B cell (primary cell): Measurements from ENCODE around the gene TANC1. TPM values are rescaled to one million over a fixed set of nuclear protein-coding genes. Genes with fewer than 3 reads are reported as not detected.

ENCODE experiments used
- ATAC-seq: fragments of 200-7000 bp; cut with Tn5 transposase; one replicate; pipeline ENCODE4 v1.10.0; 2021; ENCODE audit warnings: low read depth, mild to moderate bottlenecking, moderate number of reproducible peaks, moderate library complexity
- CTCF ChIA-PET: fragments of 350-600 bp; sonication (Branson Sonifier 250); formaldehyde crosslinking; loops from one replicate; lab custom pipeline; 2021; ENCODE audit warnings: antibody characterized with exemption, inconsistent platforms; lab: Charles Lee
- POLR2A ChIA-PET: fragments of 350-600 bp; sonication (Branson Sonifier 250); formaldehyde crosslinking; loops from one replicate; lab custom pipeline; 2021; ENCODE audit warnings: antibody characterized with exemption; lab: Charles Lee
- DNase-seq: peaks from one replicate; pipeline ENCODE4 v3.0.0; 2013
- H2AFZ ChIP-seq: 2 replicates; pipeline ENCODE4 v1.6.1; 2012; ENCODE audit warnings: mild to moderate bottlenecking, low read depth, low read length; ENCODE audit not compliant: insufficient read depth, poor library complexity, severe bottlenecking
- H3K27ac ChIP-seq, 2 donors: 1 replicate in 1 of 2; 2 replicates in 1 of 2; pipeline ENCODE4 v1.5.1; 2012 to 2013; ENCODE audit warnings: low read length in 2 of 2, mild to moderate bottlenecking in 2 of 2, moderate library complexity in 1 of 2
- H3K27me3 ChIP-seq, 4 experiments: fragments of 200-600 bp in 1 of 4; sonication (generic) in 1 of 4; replicated peaks in 1 of 4; 1 replicate in 2 of 4; 2 replicates in 2 of 4; pipeline versions ENCODE4 v1.6.1 to v1.7.0; 2013 to 2016; ENCODE audit warnings: low read length in 3 of 4, mild to moderate bottlenecking in 2 of 4, mixed read lengths in 1 of 4, moderate library complexity in 1 of 4; ENCODE audit not compliant: insufficient read depth in 4 of 4, control insufficient read depth in 3 of 4; ENCODE audit errors: control extremely low read depth in 1 of 4
- H3K36me3 ChIP-seq, 2 experiments: replicated peaks in 1 of 2; 1 replicate in 1 of 2; 2 replicates in 1 of 2; pipeline versions ENCODE4 v1.6.1 to v1.7.1; 2013; ENCODE audit warnings: low read length in 1 of 2; ENCODE audit not compliant: insufficient read depth in 2 of 2, control insufficient read depth in 1 of 2; ENCODE audit errors: control extremely low read depth in 1 of 2, extremely low read depth in 1 of 2
- H3K4me1 ChIP-seq, 2 donors: fragments of 200-600 bp in 1 of 2; sonication (generic) in 1 of 2; 1 replicate in 1 of 2; 2 replicates in 1 of 2; pipeline versions ENCODE4 v1.5.1 to v1.6.1; 2013 to 2017; ENCODE audit warnings: low read length in 2 of 2; ENCODE audit not compliant: control insufficient read depth in 2 of 2, insufficient read depth in 2 of 2
- H3K4me2 ChIP-seq: replicated peaks from 2 replicates; pipeline ENCODE3; 2012; ENCODE audit warnings: mild to moderate bottlenecking, low read depth, low read length; ENCODE audit not compliant: poor library complexity, severe bottlenecking
- H3K4me3 ChIP-seq, 5 experiments: fragments of 200-600 bp in 1 of 5; sonication (generic) in 1 of 5; 1 replicate in 3 of 5; 2 replicates in 2 of 5; pipeline versions ENCODE4 v1.5.1 to v1.7.0; 2011 to 2016; ENCODE audit warnings: low read length in 4 of 5, mild to moderate bottlenecking in 4 of 5, low read depth in 2 of 5, control low read depth in 1 of 5, moderate library complexity in 1 of 5; ENCODE audit not compliant: insufficient read depth in 1 of 5; ENCODE audit errors: control extremely low read depth in 1 of 5, extremely low read depth in 1 of 5
- H3K79me2 ChIP-seq: fragments of 200-600 bp; sonication (generic); one replicate; pipeline ENCODE4 v1.6.0; 2016; ENCODE audit warnings: low read length; ENCODE audit not compliant: control insufficient read depth, insufficient read depth
- H3K9ac ChIP-seq: fragments of 200-600 bp; sonication (generic); 2 replicates; pipeline ENCODE4 v1.6.1; 2017; ENCODE audit warnings: mild to moderate bottlenecking, low read length, moderate library complexity
- H3K9me3 ChIP-seq, 3 donors: one replicate each; pipeline versions ENCODE4 v1.6.1 to v1.7.1; 2013; ENCODE audit warnings: low read length in 2 of 3; ENCODE audit not compliant: control insufficient read depth in 2 of 3, insufficient read depth in 1 of 3; ENCODE audit errors: control extremely low read depth in 1 of 3
- H4K20me1 ChIP-seq: 2 replicates; pipeline ENCODE4 v1.6.0; 2012; ENCODE audit warnings: mild to moderate bottlenecking, low read length; ENCODE audit not compliant: insufficient read depth, control insufficient read depth, poor library complexity, severe bottlenecking
- H3K27ac Mint-ChIP-seq: one replicate; pipeline ENCODE4 v1.8.0; 2021; ENCODE audit warnings: mixed read lengths
- H3K27me3 Mint-ChIP-seq: one replicate; pipeline ENCODE4 v1.8.0; 2021; ENCODE audit warnings: mixed read lengths
- H3K4me1 Mint-ChIP-seq: one replicate; pipeline ENCODE4 v1.8.0; 2021; ENCODE audit warnings: mixed read lengths
- H3K4me3 Mint-ChIP-seq: one replicate; pipeline ENCODE4 v1.8.0; 2021; ENCODE audit warnings: mixed read lengths
- H3K9me3 Mint-ChIP-seq: one replicate; pipeline ENCODE4 v1.8.0; 2022; ENCODE audit warnings: mixed read lengths; ENCODE audit not compliant: insufficient read depth
- EZH2 ChIP-seq: IDR thresholded peaks from 2 replicates; pipeline ENCODE4 v1.6.1; 2012; ENCODE audit warnings: borderline replicate concordance, low read depth, mild to moderate bottlenecking, moderate library complexity, low read length; ENCODE audit not compliant: insufficient read depth, poor library complexity, severe bottlenecking
- WGBS: methylation state at CpG from one replicate; pipeline ENCODE4 v1.1.5; 2013; ENCODE audit warnings: missing lambda C conversion rate; ENCODE audit not compliant: insufficient coverage; 5-methylcytosine and 5-hydroxymethylcytosine counted together
- intact Hi-C: fragments of 100-400 bp; cut with micrococcal nuclease; formaldehyde crosslinking; loops from one replicate; pipeline ENCODE4 v1.10.0; 2022
- polyA plus RNA-seq: library from polyadenylated mRNA; depleted of rRNA; stranded (reverse); fragments of >200 nt; gene quantifications from 2 replicates; pipeline ENCODE4 v1.2.3, GENCODE V29; 2012
- small RNA-seq: library from RNA; depleted of rRNA; stranded (forward); fragments of <200 nt; gene quantifications from one replicate; pipeline ENCODE3, GENCODE V24; 2012; ENCODE audit warnings: low replicate concordance, low read depth; ENCODE audit not compliant: insufficient read length
- total RNA-seq, 2 donors: library from RNA; stranded (reverse); fragments of 120-200 nt in 1 of 2; gene quantifications; 1 replicate in 1 of 2; 2 replicates in 1 of 2; pipeline versions ENCODE4 v1.2.3 to v1.2.4, GENCODE V29; 2013 to 2022
- TF ChIP-seq, protein P1 (sequence below): fragments of 200-600 bp; IDR thresholded peaks from one replicate; pipeline ENCODE4 v1.8.0; 2022; ENCODE audit warnings: antibody characterized with exemption, mild to moderate bottlenecking

TANC1 gene
- total and polyA plus RNA-seq, 2 donors (not counting 1 experiment from before 2014, with no cell fraction given): 0.13 TPM; not detected in 1

DNA sequence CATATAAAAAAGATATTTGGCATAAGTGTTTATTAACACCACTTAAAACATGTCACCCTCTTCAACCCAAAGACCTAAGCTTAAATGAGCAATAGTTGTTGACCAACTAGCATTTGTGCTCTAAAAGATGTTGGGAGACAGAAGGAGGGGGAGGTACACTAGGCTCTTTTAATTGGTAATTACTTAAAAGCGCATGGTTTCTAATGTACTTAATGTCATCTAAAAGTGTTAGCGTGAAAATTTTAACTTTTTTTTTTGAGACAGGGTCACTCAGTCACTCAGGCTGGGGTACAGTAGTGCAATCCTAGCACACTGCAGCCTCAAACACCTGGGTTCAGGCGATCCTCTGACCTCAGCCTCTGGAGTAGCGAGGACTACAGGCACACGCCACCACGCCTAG, 312.6 kb downstream of the TANC1 start:
- peaks cover 76% of the 10 kb centered on the region for H3K79me2 ChIP-seq
- WGBS: 100% methylated on average over 2 of the region's 6 CpGs
- POLR2A ChIA-PET: interaction anchor here (0.5 kb wide), 1 partner anchor 462 kb away, joined by 3 read pairs; no protein-coding TSS in a partner anchor
- intact Hi-C loops: loop anchor here (10.0 kb wide), 3 partner anchors 826 to 1406 kb away; partner anchors contain the start of genes ACVR1, CCDC148 and PKP4
- no peaks in the 10 kb centered on the region for H3K9me3 ChIP-seq
- TF ChIP-seq EZH2: no peak
- TF ChIP-seq, protein P1, sequence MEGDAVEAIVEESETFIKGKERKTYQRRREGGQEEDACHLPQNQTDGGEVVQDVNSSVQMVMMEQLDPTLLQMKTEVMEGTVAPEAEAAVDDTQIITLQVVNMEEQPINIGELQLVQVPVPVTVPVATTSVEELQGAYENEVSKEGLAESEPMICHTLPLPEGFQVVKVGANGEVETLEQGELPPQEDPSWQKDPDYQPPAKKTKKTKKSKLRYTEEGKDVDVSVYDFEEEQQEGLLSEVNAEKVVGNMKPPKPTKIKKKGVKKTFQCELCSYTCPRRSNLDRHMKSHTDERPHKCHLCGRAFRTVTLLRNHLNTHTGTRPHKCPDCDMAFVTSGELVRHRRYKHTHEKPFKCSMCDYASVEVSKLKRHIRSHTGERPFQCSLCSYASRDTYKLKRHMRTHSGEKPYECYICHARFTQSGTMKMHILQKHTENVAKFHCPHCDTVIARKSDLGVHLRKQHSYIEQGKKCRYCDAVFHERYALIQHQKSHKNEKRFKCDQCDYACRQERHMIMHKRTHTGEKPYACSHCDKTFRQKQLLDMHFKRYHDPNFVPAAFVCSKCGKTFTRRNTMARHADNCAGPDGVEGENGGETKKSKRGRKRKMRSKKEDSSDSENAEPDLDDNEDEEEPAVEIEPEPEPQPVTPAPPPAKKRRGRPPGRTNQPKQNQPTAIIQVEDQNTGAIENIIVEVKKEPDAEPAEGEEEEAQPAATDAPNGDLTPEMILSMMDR: no peak
- no peaks in the 10 kb centered on the region for H3K9me3 Mint-ChIP-seq
- peak overlapping the region; percentile 49 for H3K4me2 ChIP-seq
- no peaks in the 10 kb centered on the region for H4K20me1 ChIP-seq
- H3K4me3 ChIP-seq: no peak overlapping the region
- H3K27ac Mint-ChIP-seq: no peak overlapping the region
- CTCF ChIA-PET: no interaction called here
- no peaks in the 10 kb centered on the region for H3K27me3 Mint-ChIP-seq
- H3K4me1 ChIP-seq: peaks cover 17 to 32% of the 10 kb centered on the region in 2 donors
- ATAC-seq: no peak
- peaks cover 0 to 2% of the 10 kb centered on the region in 2 experiments for H3K36me3 ChIP-seq
- no peak overlapping the region for H3K9ac ChIP-seq
- DNase-seq: no peak
- H3K27ac ChIP-seq: peak overlapping the region in 1 of 2 donors; percentile 76
- peaks cover 38% of the 10 kb centered on the region for H3K4me1 Mint-ChIP-seq
- no peak overlapping the region for H3K4me3 Mint-ChIP-seq
- no peak overlapping the region for H2AFZ ChIP-seq
- H3K27me3 ChIP-seq: no peaks in the 10 kb centered on the region

Small RNAs within 50 kb of the gene (small RNA-seq; reads per million reads assigned to genes)
- gene MIR6888 (not detected), gene RNU2-21P (not detected), gene RNU6-580P (not detected)

Other genes starting within 250 kb of the TANC1 start
- gene DAPL1, start 173.3 kb upstream of the TANC1 start, total RNA-seq: not detected in 2 replicates
- not detected in 2 replicates for gene DAPL1, start 173.3 kb upstream of the TANC1 start, polyA plus RNA-seq